ENCODE results near the gene AURKA. TPM values are rescaled to one million over a fixed set of nuclear protein-coding genes. Genes with fewer than 3 reads are reported as not detected.

The AURKA gene
- total RNA-seq, 1 donor from 2014 or later = 1.4 TPM

GRCh38 chr20:56363491-56363890 is 28.5 kb downstream of the AURKA start:
- DNase-seq (ENCODE audit: low spot score) (no peak), ATAC-seq (no peak)

GRCh38 chr20:56362833-56363413 is 29.1 kb downstream of the AURKA start:
- ATAC-seq = no peak
- no peak for DNase-seq (ENCODE audit: low spot score)
- intact Hi-C loops (cut with DNase I) = loop anchor here (5.0 kb wide), 1 partner anchor 104 kb away; the partner anchor contains the start of gene RTF2

More at GRCh38 chr20:56363491-56363890, 28.5 kb downstream of the AURKA start:
- intact Hi-C loops (cut with DNase I) = loop anchor here (5.0 kb wide), 1 partner anchor 104 kb away; the partner anchor contains the start of gene RTF2

DNA sequence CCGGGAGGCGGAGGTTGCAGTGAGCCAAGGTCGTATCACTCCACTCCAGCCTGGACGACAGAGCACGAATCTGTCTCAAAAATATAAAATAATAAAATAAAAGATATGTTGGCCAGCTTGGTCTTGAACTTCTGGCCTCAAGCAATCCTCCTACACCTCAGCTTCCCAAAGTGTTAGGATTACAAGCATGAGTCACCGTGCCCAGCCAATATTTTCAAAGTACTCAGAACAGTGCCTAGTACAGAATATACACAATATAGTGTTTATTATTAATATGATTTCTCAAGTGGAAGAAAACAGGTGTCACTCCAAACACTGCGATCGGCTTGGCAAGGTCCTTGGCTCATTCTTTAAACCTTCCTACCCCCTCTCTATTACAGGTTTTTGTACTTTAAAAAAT is 30.1 kb downstream of the AURKA start:
- intact Hi-C loops (cut with DNase I) = loop anchor here (5.0 kb wide), 1 partner anchor 105 kb away; the partner anchor contains the start of gene RTF2
- DNase-seq (ENCODE audit: low spot score) (no peak), ATAC-seq (no peak)

- DNase-seq (ENCODE audit: low spot score) (no peak), ATAC-seq (no peak)
- intact Hi-C loops (cut with DNase I) = loop anchor here (5.0 kb wide), 1 partner anchor 106 kb away; the partner anchor contains the start of gene RTF2
Measured at GRCh38 chr20:56360908-56361205, 31.2 kb downstream of the AURKA start.

GRCh38 chr20:56360133-56360907 is 31.7 kb downstream of the AURKA start:
- intact Hi-C loops (cut with DNase I) = loop anchor here (5.0 kb wide), 1 partner anchor 107 kb away; the partner anchor contains the start of gene RTF2
- DNase-seq (ENCODE audit: low spot score) (no peak), ATAC-seq (no peak)

- peak; percentile 76 for DNase-seq (ENCODE audit: low spot score)
Measured at GRCh38 chr20:56359212-56360132, 32.5 kb downstream of the AURKA start.

GRCh38 chr20:56358600-56359211 is 33.3 kb downstream of the AURKA start, which contains the start of gene FAM210B:
TSS of gene FAM210B (plus strand) at chr20:56358974. CDS start at chr20:56359006, 32 bp downstream.
- DNase-seq (ENCODE audit: low spot score) (peak; percentile 92), ATAC-seq (peak; percentile 97)
- intact Hi-C loops (cut with DNase I) = no loop called here

More at GRCh38 chr20:56359212-56360132, 32.5 kb downstream of the AURKA start:
- intact Hi-C loops (cut with DNase I) = loop anchor here (5.0 kb wide), 1 partner anchor 108 kb away; the partner anchor contains the start of gene RTF2
- ATAC-seq = peak; percentile 71

GRCh38 chr20:56358070-56358469 is 33.9 kb downstream of the AURKA start:
- ATAC-seq = peak; percentile 8
- no peak for DNase-seq (ENCODE audit: low spot score)
- intact Hi-C loops (cut with DNase I) = no loop called here

- DNase-seq (ENCODE audit: low spot score) (no peak), ATAC-seq (no peak)
- intact Hi-C loops (cut with DNase I) = no loop called here
Measured at GRCh38 chr20:56353356-56353755, 38.7 kb downstream of the AURKA start.

- DNase-seq (ENCODE audit: low spot score) (no peak), ATAC-seq (no peak)
- intact Hi-C loops (cut with DNase I) = no loop called here
Measured at GRCh38 chr20:56352345-56353055, 39.5 kb downstream of the AURKA start.

DNA sequence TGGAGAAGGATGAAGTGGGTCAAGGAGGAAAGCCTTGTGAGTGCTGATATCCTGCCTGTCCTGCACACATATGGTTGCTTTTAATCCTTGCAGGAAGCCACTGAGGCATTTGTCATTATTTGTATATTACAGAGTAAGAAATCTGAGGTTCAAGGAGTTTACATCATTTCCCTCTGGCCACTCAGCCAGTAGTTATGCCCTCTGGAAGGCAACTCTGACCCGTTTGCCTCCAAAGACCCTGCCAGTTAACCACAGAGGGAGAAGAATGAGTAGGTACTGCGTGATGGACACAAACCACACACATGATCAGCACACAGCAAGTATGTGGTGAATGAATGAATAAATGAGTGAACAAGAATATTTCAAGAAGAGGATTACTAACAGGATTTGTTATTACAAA is 41.2 kb downstream of the AURKA start:
- DNase-seq (ENCODE audit: low spot score) (no peak), ATAC-seq (no peak)
- intact Hi-C loops (cut with DNase I) = no loop called here

- intact Hi-C loops (cut with DNase I) = no loop called here
- ATAC-seq (no peak), DNase-seq (ENCODE audit: low spot score) (no peak)
Measured at GRCh38 chr20:56348746-56349145, 43.3 kb downstream of the AURKA start.

- DNase-seq (ENCODE audit: low spot score) (no peak), ATAC-seq (no peak)
- intact Hi-C loops (cut with DNase I) = no loop called here
Measured at GRCh38 chr20:56348305-56348693, 43.7 kb downstream of the AURKA start.

- intact Hi-C loops (cut with DNase I) = no loop called here
- no peak for ATAC-seq
- DNase-seq (ENCODE audit: low spot score) = no peak
Measured at GRCh38 chr20:56347628-56348304, 44.2 kb downstream of the AURKA start.

GRCh38 chr20:56345911-56346310 is 46.1 kb downstream of the AURKA start:
- intact Hi-C loops (cut with DNase I) = no loop called here
- ATAC-seq (no peak), DNase-seq (ENCODE audit: low spot score) (no peak)

DNA sequence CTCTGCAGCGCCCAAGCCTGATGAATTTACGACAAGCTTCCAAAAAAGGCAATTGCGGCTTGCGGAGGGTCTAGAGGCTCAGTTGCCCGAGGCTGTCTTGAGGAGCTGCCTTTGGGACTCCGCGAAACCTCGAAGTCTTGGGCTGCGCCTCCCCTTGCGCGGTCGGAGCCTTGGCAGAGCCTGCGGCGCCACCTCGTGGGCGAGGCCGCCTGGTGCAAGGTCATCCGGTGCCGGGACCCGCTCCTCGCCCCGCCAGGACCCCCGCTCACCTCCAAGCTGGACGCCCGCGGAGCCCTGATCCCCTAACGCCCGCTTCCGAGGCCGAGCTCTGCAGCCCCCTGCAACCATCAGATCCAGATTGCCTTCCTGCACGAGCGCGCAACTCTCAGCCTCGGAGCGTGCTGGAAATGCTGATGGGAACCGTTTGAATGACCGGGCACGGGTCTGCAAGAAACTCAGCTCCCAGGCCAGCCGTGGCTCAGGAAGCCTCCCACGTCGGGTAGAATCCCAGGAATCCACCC is 48.1 kb downstream of the AURKA start:
- ATAC-seq (peak; percentile 62), DNase-seq (ENCODE audit: low spot score) (peak; percentile 67)
- intact Hi-C loops (cut with DNase I) = no loop called here

DNA sequence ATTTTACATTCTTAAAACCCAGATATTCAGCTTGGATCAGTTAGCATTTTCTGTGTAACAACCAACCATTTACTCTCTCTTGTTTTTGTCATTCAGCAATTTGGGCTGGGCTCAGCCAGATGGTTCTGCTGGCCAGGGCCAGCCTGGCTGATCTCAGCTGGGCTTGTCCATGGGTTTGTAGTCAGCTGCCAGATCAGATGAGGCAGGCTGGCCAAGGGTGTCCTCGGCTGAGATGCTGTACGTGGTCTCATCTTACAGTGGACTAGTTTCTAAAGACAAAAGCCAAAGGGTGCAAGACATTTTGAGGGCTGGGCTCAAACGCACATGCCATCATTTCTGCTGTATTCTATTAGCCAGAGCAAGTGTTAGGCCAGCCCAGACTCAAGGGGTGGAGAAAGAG is 49.2 kb downstream of the AURKA start:
- ATAC-seq (no peak), DNase-seq (ENCODE audit: low spot score) (no peak)
- intact Hi-C loops (cut with DNase I) = no loop called here

Measured in sciatic nerve (tissue), 2 donors.